Activated CD4-positive, alpha-beta memory T cell treated with anti-CD3 and anti-CD28 coated beads, Interleukin-2, amount 10 ng/mL, durations not matched to agents 7 days and 5 days (primary cell): ENCODE measurements around the gene CLDN8. TPM values are rescaled to one million over a fixed set of nuclear protein-coding genes. Genes with fewer than 3 reads are reported as not detected.

Source experiments
- CTCF ChIA-PET: fragments of 350-600 bp; sonication (Branson Sonifier 250); formaldehyde crosslinking; loops from one replicate; lab custom pipeline; 2021; ENCODE audit warnings: antibody characterized with exemption, inconsistent platforms; lab: Charles Lee
- POLR2A ChIA-PET: fragments of 350-600 bp; sonication (Branson Sonifier 250); formaldehyde crosslinking; loops from one replicate; lab custom pipeline; 2021; ENCODE audit warnings: antibody characterized with exemption; lab: Charles Lee
- DNase-seq: peaks from one replicate; pipeline ENCODE4 v3.0.0-alpha.2; 2020
- H3K27ac Mint-ChIP-seq: one replicate; pipeline ENCODE4 v1.8.0; 2021; ENCODE audit warnings: mild to moderate bottlenecking, mixed read lengths
- H3K27me3 Mint-ChIP-seq: one replicate; pipeline ENCODE4 v1.8.0; 2021; ENCODE audit warnings: mixed read lengths
- H3K36me3 Mint-ChIP-seq: one replicate; pipeline ENCODE4 v1.8.0; 2021; ENCODE audit warnings: low read depth, mixed read lengths
- H3K4me1 Mint-ChIP-seq: one replicate; pipeline ENCODE4 v1.8.0; 2021; ENCODE audit warnings: mixed read lengths
- H3K4me3 Mint-ChIP-seq: one replicate; pipeline ENCODE4 v1.8.0; 2021; ENCODE audit warnings: mild to moderate bottlenecking, mixed read lengths
- H3K9me3 Mint-ChIP-seq: one replicate; pipeline ENCODE4 v1.8.0; 2021; ENCODE audit warnings: mixed read lengths
- total RNA-seq, 2 experiments: library from RNA; stranded (reverse); gene quantifications; one replicate each; pipeline ENCODE4 v1.2.3, GENCODE V29; 2021

The CLDN8 gene
- total RNA-seq, 2 experiments from 2014 or later, result not detected

- ChIA-PET POLR2A (no interaction called here), CTCF (no interaction called here)
- H3K36me3 Mint-ChIP-seq, result no peaks in the 10 kb centered on the region
- H3K9me3 Mint-ChIP-seq, result peaks cover 2% of the 10 kb centered on the region
- no peak for DNase-seq
- no peaks in the 10 kb centered on the region for H3K4me1 Mint-ChIP-seq
- H3K4me3 Mint-ChIP-seq, result no peak overlapping the region
- no peak overlapping the region for H3K27ac Mint-ChIP-seq
- no peaks in the 10 kb centered on the region for H3K27me3 Mint-ChIP-seq
These were observed 26.1 kb downstream of the CLDN8 start for GRCh38 chr21:30189773-30190172.

- no peaks in the 10 kb centered on the region for H3K27me3 Mint-ChIP-seq
- H3K4me3 Mint-ChIP-seq, result no peak overlapping the region
- CTCF ChIA-PET, result no interaction called here
- no peaks in the 10 kb centered on the region for H3K4me1 Mint-ChIP-seq
- no peaks in the 10 kb centered on the region for H3K36me3 Mint-ChIP-seq
- DNase-seq, result no peak
- H3K9me3 Mint-ChIP-seq, result peaks cover 2% of the 10 kb centered on the region
- H3K27ac Mint-ChIP-seq, result no peak overlapping the region
- POLR2A ChIA-PET, result no interaction called here
These were observed 29.7 kb downstream of the CLDN8 start for GRCh38 chr21:30186242-30186641.

GRCh38 chr21:30168086-30168485 lies 47.8 kb downstream of the CLDN8 start:
- Mint-ChIP-seq H3K27ac (no peak overlapping the region), H3K36me3 (no peaks in the 10 kb centered on the region), H3K4me3 (no peak overlapping the region), H3K4me1 (no peaks in the 10 kb centered on the region), H3K27me3 (no peaks in the 10 kb centered on the region), H3K9me3 (peaks cover 5% of the 10 kb centered on the region)
- POLR2A ChIA-PET, result no interaction called here
- DNase-seq, result no peak
- CTCF ChIA-PET, result no interaction called here

- no peaks in the 10 kb centered on the region for H3K36me3 Mint-ChIP-seq
- ChIA-PET CTCF (no interaction called here), POLR2A (no interaction called here)
- peaks cover 5% of the 10 kb centered on the region for H3K9me3 Mint-ChIP-seq
- H3K4me3 Mint-ChIP-seq, result no peak within 1 kb of the TSS
- H3K27ac Mint-ChIP-seq, result no peak within 1 kb of the TSS
- H3K27me3 Mint-ChIP-seq, result no peaks in the 10 kb centered on the region
- no peaks in the 10 kb centered on the region for H3K4me1 Mint-ChIP-seq
- DNase-seq, result no peak
These were observed 49.2 kb downstream of the CLDN8 start, which contains the start of gene CLDN17 for GRCh38 chr21:30166705-30167104. Gene CLDN17, minus strand, starts transcription at chr21:30166805. Its CDS starts 188 bp downstream, at chr21:30166617.

GRCh38 chr21:30166171-30166570 lies 49.7 kb downstream of the CLDN8 start:
- Mint-ChIP-seq H3K9me3 (peaks cover 5% of the 10 kb centered on the region), H3K4me1 (no peaks in the 10 kb centered on the region), H3K27ac (no peak overlapping the region), H3K36me3 (no peaks in the 10 kb centered on the region), H3K27me3 (no peaks in the 10 kb centered on the region), H3K4me3 (no peak overlapping the region)
- POLR2A ChIA-PET, result no interaction called here
- CTCF ChIA-PET, result no interaction called here
- DNase-seq, result no peak

GRCh38 chr21:30164796-30165195 lies 51.1 kb downstream of the CLDN8 start:
- no peak overlapping the region for H3K4me3 Mint-ChIP-seq
- no peak for DNase-seq
- H3K4me1 Mint-ChIP-seq, result no peaks in the 10 kb centered on the region
- H3K36me3 Mint-ChIP-seq, result no peaks in the 10 kb centered on the region
- ChIA-PET CTCF (no interaction called here), POLR2A (no interaction called here)
- H3K9me3 Mint-ChIP-seq, result peaks cover 5% of the 10 kb centered on the region
- no peaks in the 10 kb centered on the region for H3K27me3 Mint-ChIP-seq
- no peak overlapping the region for H3K27ac Mint-ChIP-seq

Other genes with a start within 250 kb of the CLDN8 start
- not detected for gene CLDN17, start 49.3 kb downstream of the CLDN8 start, total RNA-seq
- not detected for gene KRTAP24-1, start 66.9 kb upstream of the CLDN8 start, total RNA-seq
- gene KRTAP25-1, start 73.4 kb upstream of the CLDN8 start, total RNA-seq, result not detected
- gene KRTAP26-1, start 104.2 kb upstream of the CLDN8 start, total RNA-seq, result not detected
- gene KRTAP27-1, start 121.6 kb upstream of the CLDN8 start, total RNA-seq, result not detected
- not detected for gene KRTAP23-1, start 132.5 kb upstream of the CLDN8 start, total RNA-seq
- gene KRTAP13-2, start 156.2 kb upstream of the CLDN8 start, total RNA-seq, result not detected
- not detected for gene KRTAP13-1, start 179.9 kb upstream of the CLDN8 start, total RNA-seq
- gene KRTAP13-3, start 209.8 kb upstream of the CLDN8 start, total RNA-seq, result not detected
- gene KRTAP13-4, start 214.1 kb upstream of the CLDN8 start, total RNA-seq, result not detected
- gene KRTAP15-1, start 224.2 kb upstream of the CLDN8 start, total RNA-seq, result not detected